IMR-90 (cell line): ENCODE measurements around the gene RTN4IP1. TPM values are rescaled to one million over a fixed set of nuclear protein-coding genes. Genes with fewer than 3 reads are reported as not detected.

Experiments
- ATAC-seq: fragments of 200-7000 bp; cut with Tn5 transposase; 2 replicates; pipeline ENCODE4 v1.9.1; 2020; ENCODE audit warnings: low read depth, mild to moderate bottlenecking, moderate library complexity
- BruUV-seq: library from RNA; stranded (reverse); fragments of 400-500 nt; replicated peaks from 2 replicates; lab custom pipeline; 2021; lab: Mats Ljungman, UMichigan
- CTCF ChIA-PET: fragments of 300-600 bp; formaldehyde crosslinking; extraction: SDS; loops from one replicate; lab custom pipeline; 2021; ENCODE audit warnings: antibody characterized with exemption; lab: Yijun Ruan, JAX
- POLR2A ChIA-PET: fragments of 300-600 bp; sonication (Branson Sonifier 250); formaldehyde crosslinking; loops from one replicate; lab custom pipeline; 2022; ENCODE audit warnings: antibody characterized with exemption; ENCODE audit not compliant: unreplicated experiment; lab: Charles Lee
- DNase-seq: peaks from one replicate; pipeline ENCODE4 v3.0.0; 2013
- H2AFZ ChIP-seq: replicated peaks from 2 replicates; pipeline ENCODE3; 2013; ENCODE audit warnings: low read length, mild to moderate bottlenecking; ENCODE audit not compliant: poor library complexity
- H2AK5ac ChIP-seq: 2 replicates; pipeline ENCODE4 v1.6.1; 2013; ENCODE audit warnings: low read depth, low read length, inconsistent platforms
- H2AK9ac ChIP-seq: replicated peaks from 2 replicates; pipeline ENCODE3; 2013; ENCODE audit warnings: mild to moderate bottlenecking, low read depth, low read length, moderate library complexity; ENCODE audit not compliant: poor library complexity
- H2BK120ac ChIP-seq: 2 replicates; pipeline ENCODE4 v1.6.1; 2013; ENCODE audit warnings: low read depth, low read length, inconsistent platforms
- H2BK15ac ChIP-seq: 3 replicates; pipeline ENCODE4 v1.6.1; 2013; ENCODE audit warnings: low read depth, low read length, inconsistent platforms
- H2BK20ac ChIP-seq: 2 replicates; pipeline ENCODE4 v1.6.1; 2013; ENCODE audit warnings: low read depth, mild to moderate bottlenecking, inconsistent platforms, low read length, moderate library complexity
- H2BK5ac ChIP-seq: 2 replicates; pipeline ENCODE4 v1.6.1; 2013; ENCODE audit warnings: mild to moderate bottlenecking, low read depth, low read length, inconsistent platforms; ENCODE audit not compliant: poor library complexity, severe bottlenecking
- H3K14ac ChIP-seq: replicated peaks from 2 replicates; pipeline ENCODE4 v1.6.1; 2013; ENCODE audit warnings: low read depth, low read length, inconsistent platforms
- H3K18ac ChIP-seq: 2 replicates; pipeline ENCODE4 v1.6.1; 2013; ENCODE audit warnings: low read depth, low read length, control low read depth
- H3K23ac ChIP-seq: 2 replicates; pipeline ENCODE4 v1.6.1; 2013; ENCODE audit warnings: low read depth, low read length, inconsistent platforms
- H3K27ac ChIP-seq: 2 replicates; pipeline ENCODE4 v1.5.1; 2013; ENCODE audit warnings: mild to moderate bottlenecking, control low read depth, low read length; ENCODE audit not compliant: insufficient read depth
- H3K27me3 ChIP-seq: 2 replicates; pipeline ENCODE4 v1.6.1; 2013; ENCODE audit warnings: low read length; ENCODE audit not compliant: control insufficient read depth, insufficient read depth
- H3K36me3 ChIP-seq: 2 replicates; pipeline ENCODE4 v1.6.1; 2013; ENCODE audit warnings: low read length, mixed read lengths; ENCODE audit not compliant: control insufficient read depth, insufficient read depth
- H3K4ac ChIP-seq: 2 replicates; pipeline ENCODE4 v1.6.1; 2013; ENCODE audit warnings: low read depth, low read length, inconsistent platforms
- H3K4me1 ChIP-seq: 2 replicates; pipeline ENCODE4 v1.6.1; 2013; ENCODE audit warnings: low read length, mixed read lengths; ENCODE audit not compliant: control insufficient read depth, insufficient read depth
- H3K4me2 ChIP-seq: 2 replicates; pipeline ENCODE4 v1.6.1; 2013; ENCODE audit warnings: low read depth, mild to moderate bottlenecking, control low read depth, low read length, moderate library complexity
- H3K4me3 ChIP-seq: 2 replicates; pipeline ENCODE4 v1.5.1; 2013; ENCODE audit warnings: low read depth, mild to moderate bottlenecking, control low read depth, low read length, moderate library complexity; ENCODE audit not compliant: insufficient read depth
- H3K56ac ChIP-seq: 2 replicates; pipeline ENCODE4 v1.6.1; 2013; ENCODE audit warnings: low read length, inconsistent platforms; ENCODE audit not compliant: insufficient read depth; ENCODE audit errors: extremely low read depth
- H3K79me1 ChIP-seq, 2 experiments: 2 replicates each; pipeline ENCODE4 v1.6.1; 2013; ENCODE audit warnings: low read length in 2 of 2, inconsistent platforms in 1 of 2, low read depth in 1 of 2
- H3K9ac ChIP-seq: 2 replicates; pipeline ENCODE4 v1.6.1; 2013; ENCODE audit warnings: low read depth, low read length, control low read depth
- H3K9me1 ChIP-seq: 2 replicates; pipeline ENCODE4 v1.6.1; 2013; ENCODE audit warnings: low read length, inconsistent platforms; ENCODE audit not compliant: insufficient read depth
- H3K9me3 ChIP-seq: 2 replicates; pipeline ENCODE4 v1.6.1; 2013; ENCODE audit warnings: low read length; ENCODE audit not compliant: control insufficient read depth, insufficient read depth
- H4K20me1 ChIP-seq: 2 replicates; pipeline ENCODE4 v1.6.1; 2013; ENCODE audit warnings: low read length, inconsistent platforms; ENCODE audit not compliant: insufficient read depth
- H4K5ac ChIP-seq: 2 replicates; pipeline ENCODE4 v1.6.1; 2013; ENCODE audit warnings: mild to moderate bottlenecking, low read depth, low read length, control low read depth
- H4K8ac ChIP-seq, 2 experiments: 2 replicates each; pipeline ENCODE4 v1.6.1; 2013; ENCODE audit warnings: low read depth in 2 of 2, low read length in 2 of 2, control low read depth in 1 of 2, inconsistent platforms in 1 of 2
- H4K91ac ChIP-seq: 2 replicates; pipeline ENCODE4 v1.6.1; 2013; ENCODE audit warnings: low read depth, low read length, inconsistent platforms; ENCODE audit not compliant: insufficient read depth
- BHLHE40 ChIP-seq: fragments of 150-350 bp; IDR thresholded peaks from 2 replicates; pipeline ENCODE4 v1.6.1; 2016; ENCODE audit warnings: mild to moderate bottlenecking, low read depth, low read length
- CEBPB ChIP-seq: IDR thresholded peaks from 2 replicates; pipeline ENCODE4 v1.6.1; 2012; ENCODE audit warnings: low read depth, low read length, improper control_type of control experiment
- CHD1 ChIP-seq: IDR thresholded peaks from 2 replicates; pipeline ENCODE4 v1.6.1; 2012; ENCODE audit warnings: low read depth, low read length, improper control_type of control experiment
- CTCF ChIP-seq: conservative IDR thresholded peaks from 2 replicates; pipeline ENCODE4 v1.5.1; 2012; ENCODE audit warnings: mild to moderate bottlenecking, low read depth, low read length, improper control_type of control experiment
- ELK1 ChIP-seq: fragments of 150-350 bp; IDR thresholded peaks from 2 replicates; pipeline ENCODE4 v1.6.1; 2016; ENCODE audit warnings: low read depth, mild to moderate bottlenecking, low read length, moderate library complexity, borderline replicate concordance
- FOS ChIP-seq: fragments of 150-350 bp; IDR thresholded peaks from 2 replicates; pipeline ENCODE4 v1.6.1; 2016; ENCODE audit warnings: low read depth, low read length
- MAFK ChIP-seq: IDR thresholded peaks from 2 replicates; pipeline ENCODE4 v1.6.1; 2012; ENCODE audit warnings: low read depth, low read length, improper control_type of control experiment
- MAZ ChIP-seq: IDR thresholded peaks from 2 replicates; pipeline ENCODE4 v1.6.1; 2012; ENCODE audit warnings: low read depth, mild to moderate bottlenecking, low read length, improper control_type of control experiment, moderate library complexity, borderline replicate concordance
- MXI1 ChIP-seq: IDR thresholded peaks from 2 replicates; pipeline ENCODE4 v1.6.1; 2012; ENCODE audit warnings: low read depth, mild to moderate bottlenecking, low read length, moderate library complexity, borderline replicate concordance
- NFE2L2 ChIP-seq: fragments of 150-350 bp; IDR thresholded peaks from 2 replicates; pipeline ENCODE4 v1.6.1; 2016; ENCODE audit warnings: low read depth, mild to moderate bottlenecking, low read length
- POLR2A ChIP-seq: IDR thresholded peaks from 2 replicates; pipeline ENCODE4 v1.6.1; 2012; ENCODE audit warnings: mild to moderate bottlenecking, low read depth, low read length
- RAD21 ChIP-seq: IDR thresholded peaks from 2 replicates; pipeline ENCODE4 v1.6.1; 2012; ENCODE audit warnings: low read length, improper control_type of control experiment
- RCOR1 ChIP-seq: IDR thresholded peaks from 2 replicates; pipeline ENCODE4 v1.6.1; 2012; ENCODE audit warnings: mild to moderate bottlenecking, low read length, improper control_type of control experiment; ENCODE audit not compliant: insufficient replicate concordance
- RFX5 ChIP-seq: IDR thresholded peaks from 2 replicates; pipeline ENCODE4 v1.8.0; 2012; ENCODE audit warnings: low read depth, mild to moderate bottlenecking, low read length, moderate library complexity
- SMC3 ChIP-seq: fragments of 150-350 bp; IDR thresholded peaks from 2 replicates; pipeline ENCODE4 v1.6.1; 2016; ENCODE audit warnings: low read depth, mild to moderate bottlenecking, antibody characterized with exemption, low read length, moderate library complexity
- USF2 ChIP-seq: fragments of 150-350 bp; IDR thresholded peaks from 2 replicates; pipeline ENCODE4 v1.6.1; 2017; ENCODE audit warnings: mild to moderate bottlenecking, antibody characterized with exemption, low read length, low read depth
- WGBS, 2 experiments: methylation state at CpG; one replicate each; pipeline versions ENCODE4 v1.1.5 to v1.1.7; 2013; ENCODE audit warnings: missing lambda C conversion rate in 2 of 2; ENCODE audit not compliant: insufficient read length in 1 of 2; ENCODE audit errors: extremely low coverage in 2 of 2; 5-methylcytosine and 5-hydroxymethylcytosine counted together
- dilution Hi-C: fragments of 300-500 bp; cut with HindIII; formaldehyde crosslinking; loops from one replicate; pipeline ENCODE4 v1.14.3; 2018; ENCODE audit warnings: low sequenced_read_pairs; ENCODE audit not compliant: unreplicated experiment
- in situ Hi-C: fragments of 300-500 bp; cut with MboI; formaldehyde crosslinking; loops from 3 replicates; pipeline ENCODE4 v1.14.3; 2019; ENCODE audit warnings: low sequenced_read_pairs, inconsistent platforms, mixed read lengths
- intact Hi-C: fragments of 100-400 bp; cut with micrococcal nuclease; formaldehyde crosslinking; loops from 2 replicates; pipeline ENCODE4 v1.10.0; 2022
- polyA plus RNA-seq, 3 experiments: library from polyadenylated mRNA; depleted of rRNA; stranded (reverse); fragments of >200 nt; gene quantifications; 2 replicates each; pipeline ENCODE4 v1.2.3, GENCODE V29; 2012; ENCODE audit warnings: low replicate concordance in 1 of 3
- total RNA-seq: library from RNA; depleted of rRNA; stranded (reverse); fragments of >200 nt; gene quantifications from 2 replicates; pipeline ENCODE4 v1.2.3, GENCODE V29; 2012

RTN4IP1 gene
- total and polyA plus RNA-seq, 2 of the 4 experiments (the other 2 are of a cell fraction): 5.7 to 9.9 TPM

GRCh38 chr6:106537662-106538061 lies 91.6 kb downstream of the RTN4IP1 start:
- H3K4me1 ChIP-seq: peaks cover 2% of the 10 kb centered on the region
- TF ChIP-seq MXI1: no peak
- no peak for TF ChIP-seq RCOR1
- TF ChIP-seq CTCF: no peak
- no peak for TF ChIP-seq ELK1
- no peak for TF ChIP-seq MAFK
- no peak for TF ChIP-seq SMC3
- TF ChIP-seq NFE2L2: no peak
- TF ChIP-seq POLR2A: no peak
- TF ChIP-seq CHD1: no peak
- no peak for TF ChIP-seq USF2
- no peak for TF ChIP-seq BHLHE40
- no peak for TF ChIP-seq CEBPB
- no peak for TF ChIP-seq RAD21
- no peak for TF ChIP-seq RFX5
- TF ChIP-seq FOS: no peak
- TF ChIP-seq MAZ: no peak
- peak overlapping the region; percentile 68; the same call in 1 of the 2 replicates for H2AK5ac ChIP-seq
- ChIA-PET CTCF (interaction anchor here (1.0 kb wide), 1 partner anchor 25 kb away, joined by 3 read pairs; no protein-coding TSS in a partner anchor), POLR2A (no interaction called here)
- no peak overlapping the region for H4K91ac ChIP-seq
- H3K9ac ChIP-seq: no peak overlapping the region
- no peak overlapping the region for H2AFZ ChIP-seq
- no peak overlapping the region for H3K23ac ChIP-seq
- H3K9me3 ChIP-seq: no peaks in the 10 kb centered on the region
- no peaks in the 10 kb centered on the region for H4K20me1 ChIP-seq
- no peak overlapping the region; the same call in 1 of the 2 replicates for H4K5ac ChIP-seq
- H3K79me1 ChIP-seq: no peaks in the 10 kb centered on the region
- H3K36me3 ChIP-seq: no peaks in the 10 kb centered on the region
- no peak overlapping the region for H2AK9ac ChIP-seq
- in situ Hi-C loops (no loop called here), dilution Hi-C loops (no loop called here), intact Hi-C loops (no loop called here)
- H3K56ac ChIP-seq: no peak overlapping the region
- no peak overlapping the region for H2BK20ac ChIP-seq
- H4K8ac ChIP-seq: no peak overlapping the region
- no peak overlapping the region for H2BK120ac ChIP-seq
- H3K18ac ChIP-seq: no peak overlapping the region
- no peaks in the 10 kb centered on the region for H3K9me1 ChIP-seq
- H3K27ac ChIP-seq: no peak overlapping the region
- H3K4ac ChIP-seq: no peak overlapping the region
- BruUV-seq: no TSS peak
- 0 out of 3 replicates have a peak overlapping the region, but pooled peaks have one; percentile 72 for H2BK15ac ChIP-seq
- no peaks in the 10 kb centered on the region for H3K27me3 ChIP-seq
- no peak overlapping the region for H3K14ac ChIP-seq
- WGBS, 2 experiments: no CpG with 5 or more reads among the region's 8 CpGs
- H3K4me2 ChIP-seq: no peak overlapping the region
- no peak for ATAC-seq
- DNase-seq: no peak
- H2BK5ac ChIP-seq: no peak overlapping the region
- no peak overlapping the region for H3K4me3 ChIP-seq
